ENCODE results near the gene WNT10A. TPM values are rescaled to one million over a fixed set of nuclear protein-coding genes. Genes with fewer than 3 reads are reported as not detected.

WNT10A gene
- total and polyA plus RNA-seq, 9 of the 15 experiments (the other 6 are each of a cell fraction or from before 2014, with no cell fraction given) = not detected

DNA sequence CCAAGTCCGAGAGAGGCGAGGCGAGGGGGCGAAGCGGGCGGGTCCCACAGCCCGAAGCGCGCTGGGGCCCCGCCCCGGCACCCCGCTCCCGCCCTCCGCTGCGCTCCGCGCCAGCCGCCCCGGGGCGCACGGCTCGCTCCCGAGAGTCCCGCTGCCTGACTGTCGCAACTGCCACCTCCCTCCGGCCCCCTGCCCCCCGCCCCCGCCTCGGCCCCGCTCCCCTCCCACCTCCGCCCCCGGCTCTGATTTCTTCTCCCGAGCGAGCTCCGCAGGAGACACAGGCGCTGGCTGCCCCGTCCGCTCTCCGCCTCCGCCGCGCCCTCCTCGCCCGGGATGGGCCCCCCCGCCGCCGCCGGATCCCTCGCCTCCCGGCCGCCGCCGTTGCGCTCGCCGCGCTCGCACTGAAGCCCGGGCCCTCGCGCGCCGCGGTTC is 21.1 kb upstream of the WNT10A start, which contains the start of gene WNT6:
Gene WNT6, plus strand, starts transcription at position 250 of the 432 bp plus-strand sequence. CDS start 233 bp downstream, outside the sequence.
- TF ChIP-seq, protein P1, sequence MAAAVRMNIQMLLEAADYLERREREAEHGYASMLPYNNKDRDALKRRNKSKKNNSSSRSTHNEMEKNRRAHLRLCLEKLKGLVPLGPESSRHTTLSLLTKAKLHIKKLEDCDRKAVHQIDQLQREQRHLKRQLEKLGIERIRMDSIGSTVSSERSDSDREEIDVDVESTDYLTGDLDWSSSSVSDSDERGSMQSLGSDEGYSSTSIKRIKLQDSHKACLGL (CRISPR knock-in tag; IDR thresholded peaks at IDR 0.05; ENCODE audit: borderline replicate concordance, poor library complexity, severe bottlenecking) = no peak
- TF ChIP-seq, protein P2, sequence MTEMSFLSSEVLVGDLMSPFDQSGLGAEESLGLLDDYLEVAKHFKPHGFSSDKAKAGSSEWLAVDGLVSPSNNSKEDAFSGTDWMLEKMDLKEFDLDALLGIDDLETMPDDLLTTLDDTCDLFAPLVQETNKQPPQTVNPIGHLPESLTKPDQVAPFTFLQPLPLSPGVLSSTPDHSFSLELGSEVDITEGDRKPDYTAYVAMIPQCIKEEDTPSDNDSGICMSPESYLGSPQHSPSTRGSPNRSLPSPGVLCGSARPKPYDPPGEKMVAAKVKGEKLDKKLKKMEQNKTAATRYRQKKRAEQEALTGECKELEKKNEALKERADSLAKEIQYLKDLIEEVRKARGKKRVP (CRISPR knock-in tag; IDR thresholded peaks at IDR 0.05) = no peak
- no peak for TF ChIP-seq KLF16 (IDR thresholded peaks at IDR 0.05)
- no peak for TF ChIP-seq DPF2 (IDR thresholded peaks at IDR 0.05)
- TF ChIP-seq, protein P3, sequence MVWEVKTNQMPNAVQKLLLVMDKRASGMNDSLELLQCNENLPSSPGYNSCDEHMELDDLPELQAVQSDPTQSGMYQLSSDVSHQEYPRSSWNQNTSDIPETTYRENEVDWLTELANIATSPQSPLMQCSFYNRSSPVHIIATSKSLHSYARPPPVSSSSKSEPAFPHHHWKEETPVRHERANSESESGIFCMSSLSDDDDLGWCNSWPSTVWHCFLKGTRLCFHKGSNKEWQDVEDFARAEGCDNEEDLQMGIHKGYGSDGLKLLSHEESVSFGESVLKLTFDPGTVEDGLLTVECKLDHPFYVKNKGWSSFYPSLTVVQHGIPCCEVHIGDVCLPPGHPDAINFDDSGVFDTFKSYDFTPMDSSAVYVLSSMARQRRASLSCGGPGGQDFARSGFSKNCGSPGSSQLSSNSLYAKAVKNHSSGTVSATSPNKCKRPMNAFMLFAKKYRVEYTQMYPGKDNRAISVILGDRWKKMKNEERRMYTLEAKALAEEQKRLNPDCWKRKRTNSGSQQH (CRISPR knock-in tag; IDR thresholded peaks at IDR 0.05) = no peak
- TF ChIP-seq TSC22D4 (tag; IDR thresholded peaks at IDR 0.05) = no peak
- peaks cover 6% of the 10 kb centered on the region; the same call in 1 of the 2 replicates for H4K20me1 ChIP-seq (replicated peaks; ENCODE audit: control insufficient read depth, insufficient read depth, low read length)
- ChIA-PET POLR2A (no interaction called here), CTCF (ENCODE audit: low intra/inter-chr PET ratio) (interaction anchor here (0.7 kb wide), 1 partner anchor 139 kb away, joined by 3 read pairs; no protein-coding TSS in a partner anchor)
- no peak within 1 kb of the TSS for H3K4me3 ChIP-seq
- no peak within 1 kb of the TSS for H2AFZ ChIP-seq (ENCODE audit: low read depth, low read length)
- no peak within 1 kb of the TSS for H3K27ac ChIP-seq (ENCODE audit: extremely low read depth, low read depth, low read length)
- ATAC-seq (no peak), FAIRE-seq (no peak), DNase-seq (ENCODE audit: extremely low read depth in 1 of 4, low spot score in 3 of 4) (peak in 2 of 4 experiments; percentile 28 to 34)
- no peaks in the 10 kb centered on the region for H3K79me2 ChIP-seq (ENCODE audit: control insufficient read depth, insufficient read depth, low read length)
- no peaks in the 10 kb centered on the region for H3K9me3 ChIP-seq (replicated peaks; ENCODE audit: control insufficient read depth, insufficient read depth, low read depth, low read length)
- H3K36me3 ChIP-seq (ENCODE audit: control insufficient read depth, insufficient read depth, low read length) = no peaks in the 10 kb centered on the region
- no peaks in the 10 kb centered on the region for H3K9me1 ChIP-seq (ENCODE audit: control insufficient read depth, insufficient read depth, low read length)
- intact Hi-C loops (cut with micrococcal nuclease) = loop anchor here (10.0 kb wide), 1 partner anchor 295 kb away; no protein-coding TSS in a partner anchor
- no peak within 1 kb of the TSS for H3K9ac ChIP-seq (ENCODE audit: insufficient read depth in 1 of 2, low read depth in 2 of 2, low read length in 2 of 2)
- in situ Hi-C loops (cut with MboI) = loop anchor here (10.0 kb wide), 1 partner anchor 255 kb away; no protein-coding TSS in a partner anchor
- H3K27me3 ChIP-seq (ENCODE audit: control insufficient read depth in 2 of 2, insufficient read depth in 2 of 2, low read length in 2 of 2) = peaks cover 0 to 48% of the 10 kb centered on the region in 2 experiments; a peak in 4 of 5 replicates
- no peak within 1 kb of the TSS for H3K4me2 ChIP-seq (ENCODE audit: insufficient read depth, low read length)
- no CpG with 5 or more reads among the region's 64 CpGs for WGBS (ENCODE audit: insufficient coverage, low coverage, missing lambda C conversion rate)
- H3K4me1 ChIP-seq (replicated peaks in 1 of 2; ENCODE audit: control insufficient read depth in 2 of 2, insufficient read depth in 2 of 2, low read length in 2 of 2) = peaks cover 3 to 15% of the 10 kb centered on the region in 2 experiments; a peak in 3 of 5 replicates
- BruUV-seq (replicated peaks) = no TSS peak

Data from K562 (cell line).